Adipose tissue (tissue), 3 donors: ENCODE data around the gene GLRA1. TPM values are rescaled to one million over a fixed set of nuclear protein-coding genes. Genes with fewer than 3 reads are reported as not detected.
"Not testable (repeated sequence)": the region's sequence is repeated elsewhere in the genome, so short reads cannot be mapped to it uniquely, and the experiment has no call there.

Source experiments
- H3K27ac ChIP-seq: one replicate; pipeline ENCODE4 v1.5.1; 2013; ENCODE audit warnings: low read depth, low read length
- WGBS, 3 donors: extraction: QIAGEN DNeasy Blood & Tissue Kit; methylation state at CpG; one replicate each; pipeline ENCODE4 v1.1.7; 2013; 5-methylcytosine and 5-hydroxymethylcytosine counted together
- polyA plus RNA-seq, 3 donors: library from polyadenylated mRNA; stranded (reverse); fragments of 200-250 nt; gene quantifications; one replicate each; pipeline ENCODE4 v1.2.3, GENCODE V29; 2013
- donor health status: healthy with polysubstance abuse.
- donor health status: Bipolar disorder and iron deficiency.
- donor health status: healthy.

The GLRA1 gene
- polyA plus RNA-seq, 3 donors: 0.13 TPM; not detected in 2

DNA sequence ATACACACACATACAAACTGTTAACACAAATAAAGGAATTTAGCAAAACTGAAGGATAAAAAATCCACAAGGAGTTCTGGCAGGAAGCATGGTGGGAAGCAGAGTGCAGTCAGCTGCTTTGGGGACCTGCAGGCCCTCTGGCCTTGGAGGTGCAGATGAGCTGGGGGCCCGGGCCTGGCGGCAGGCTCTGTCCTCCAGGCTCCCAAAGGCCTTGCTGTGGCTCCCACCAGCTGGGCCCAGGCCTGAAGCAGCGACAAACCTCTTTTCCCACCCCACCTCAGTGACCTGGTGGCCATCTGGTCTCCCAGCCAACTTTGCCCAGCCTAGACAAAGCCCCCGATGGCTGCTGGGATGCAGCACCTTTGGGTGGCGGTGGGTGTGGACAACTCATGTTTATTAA is 67.8 kb downstream of the GLRA1 start:
- no peak overlapping the region for H3K27ac ChIP-seq
- 82 to 92% (median 89%) methylated on average over 5 of the region's 5 CpGs for WGBS, 3 donors

DNA sequence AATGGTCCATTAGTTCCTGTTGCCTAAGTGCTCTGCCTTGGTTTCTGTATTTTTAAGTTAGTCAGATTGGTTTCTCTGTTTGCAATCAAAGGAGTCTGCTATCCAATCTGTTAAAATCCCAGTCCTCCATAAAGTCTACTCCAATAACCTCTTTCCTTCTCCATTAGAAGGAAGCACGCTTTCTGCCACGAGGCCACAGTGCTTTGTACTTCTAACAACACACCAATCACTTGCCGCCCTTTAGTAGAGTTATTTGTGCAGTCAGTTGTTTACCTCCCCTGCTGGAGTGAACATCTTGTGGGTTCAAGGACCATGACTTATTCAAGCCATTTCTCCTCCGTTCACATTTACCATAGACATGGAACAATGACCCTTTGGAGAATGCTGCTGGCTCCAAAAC is 69.0 kb downstream of the GLRA1 start:
- no peak overlapping the region for H3K27ac ChIP-seq
- WGBS, 3 donors: 84 to 89% (median 88%) methylated on average over 4 of the region's 4 CpGs

DNA sequence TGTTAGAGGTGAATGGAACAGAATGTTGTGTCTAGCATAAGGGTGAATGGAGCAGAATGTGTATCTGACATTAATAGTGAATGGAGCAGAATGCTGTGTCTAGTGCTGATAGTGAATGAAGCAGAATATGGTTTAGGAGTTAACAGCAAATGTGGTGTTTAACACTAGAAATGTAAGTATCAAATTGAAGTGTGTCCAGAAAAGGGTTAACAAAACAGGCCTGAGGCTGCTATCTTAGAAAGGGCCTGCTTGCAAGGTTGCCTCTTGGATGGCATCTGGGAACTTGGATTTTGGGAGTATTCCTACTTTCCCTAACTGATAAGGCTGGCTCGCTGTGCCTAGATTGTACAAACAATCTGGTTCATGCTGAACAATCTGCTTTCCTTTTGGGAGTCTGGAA is 76.8 kb downstream of the GLRA1 start:
- 39 to 69% (median 54%) methylated on average over 1 of the region's 1 CpG for WGBS, 3 donors
- no peak overlapping the region for H3K27ac ChIP-seq

DNA sequence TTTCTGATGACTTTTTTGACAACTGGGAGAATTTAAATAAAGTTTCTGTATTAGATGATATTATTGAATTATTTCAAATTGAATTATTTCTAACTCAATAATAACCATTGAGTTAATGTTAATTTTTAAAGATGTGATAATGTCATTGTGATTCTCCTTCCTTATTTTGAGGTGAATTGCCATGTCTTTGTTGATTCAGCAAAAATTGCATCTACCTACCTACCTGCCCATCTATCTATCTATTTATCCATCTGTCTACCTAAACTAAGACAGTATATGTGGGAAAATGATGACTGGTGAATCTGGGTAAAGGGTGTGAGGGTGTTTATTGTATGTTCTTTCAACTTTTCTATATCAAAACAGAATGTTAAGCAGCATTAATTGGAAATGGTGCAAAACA is 77.9 kb downstream of the GLRA1 start:
- no peak overlapping the region for H3K27ac ChIP-seq

DNA sequence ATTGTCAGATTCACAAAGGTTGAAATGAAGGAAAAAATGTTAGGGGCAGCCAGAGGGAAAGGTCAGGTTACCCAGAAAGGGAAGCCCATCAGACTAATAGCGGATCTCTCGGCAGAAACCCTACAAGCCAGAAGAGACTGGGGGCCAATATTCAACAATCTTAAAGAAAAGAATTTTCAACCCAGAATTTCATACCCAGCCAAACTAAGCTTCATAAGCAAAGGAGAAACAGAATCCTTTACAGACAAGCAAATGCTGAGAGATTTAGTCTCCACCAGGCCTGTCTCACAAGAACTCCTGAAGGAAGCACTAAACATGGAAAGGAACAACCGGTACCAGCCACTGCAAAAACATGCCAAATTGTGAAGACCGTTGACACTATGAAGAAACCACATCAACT is 91.8 kb downstream of the GLRA1 start:
- 96 to 99% (median 97%) methylated on average over 4 of the region's 4 CpGs for WGBS, 3 donors
- H3K27ac ChIP-seq: not testable (repeated sequence)

DNA sequence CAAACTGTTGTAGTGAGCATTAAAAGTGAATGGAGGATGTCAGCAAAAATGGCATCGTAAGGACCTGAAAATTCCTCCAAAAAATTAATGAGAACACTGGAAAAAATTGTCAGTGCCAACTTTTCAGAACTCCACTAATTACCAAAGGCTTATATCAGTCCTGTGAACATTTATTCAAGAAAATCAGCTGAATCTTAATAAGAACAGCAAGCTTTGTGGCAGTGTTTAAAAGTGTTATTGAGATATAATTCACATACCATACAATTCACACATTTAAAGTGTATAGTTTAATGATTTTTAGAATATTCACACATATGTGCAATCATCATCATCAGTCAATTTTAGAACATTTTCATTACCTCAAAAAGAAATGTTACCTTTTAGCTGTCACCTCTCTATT is 95.3 kb downstream of the GLRA1 start:
- no peak overlapping the region for H3K27ac ChIP-seq
- 95 to 100% (median 97%) methylated on average over 1 of the region's 1 CpG for WGBS, 3 donors

DNA sequence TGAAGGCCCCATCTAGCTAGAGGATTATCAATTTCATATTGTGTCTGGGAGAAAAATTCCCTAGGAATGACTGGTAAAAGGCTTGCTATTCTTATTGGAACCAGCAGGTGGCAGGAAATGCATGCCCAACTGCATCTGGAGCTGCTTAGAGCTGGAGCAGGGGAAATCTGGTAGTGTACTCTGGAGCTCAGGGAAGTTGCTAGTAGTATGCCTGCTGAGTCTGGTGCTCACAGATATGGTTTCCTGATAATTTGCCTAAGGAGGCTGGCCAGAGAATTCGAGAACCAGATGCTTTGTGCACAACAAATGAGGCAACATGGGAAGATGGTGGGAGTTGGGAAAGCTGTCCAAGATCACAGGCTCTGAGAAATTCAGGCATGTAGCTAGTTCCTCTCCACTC is 99.2 kb downstream of the GLRA1 start:
- H3K27ac ChIP-seq: no peak overlapping the region
- 0 to 22% (median 19%) methylated on average over 1 of the region's 1 CpG for WGBS, 3 donors

DNA sequence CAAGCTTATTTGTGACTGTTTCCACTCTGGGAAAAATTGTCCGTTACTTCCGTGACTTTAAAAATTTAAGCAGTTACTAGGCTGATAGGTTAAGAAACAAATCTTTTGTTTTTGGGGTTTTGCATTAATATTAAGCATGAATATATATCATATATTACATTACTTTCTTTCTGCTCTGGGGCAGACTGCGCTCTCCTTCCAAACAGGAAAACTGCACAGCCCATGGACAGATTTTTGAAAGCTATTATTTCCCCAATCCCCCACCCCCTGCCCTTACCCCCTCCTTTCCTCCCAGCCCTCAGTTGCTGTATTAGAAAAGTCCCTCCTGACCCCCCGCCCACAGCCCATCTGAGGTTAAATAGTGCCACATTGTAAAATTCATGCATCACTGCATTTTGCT is 102.5 kb downstream of the GLRA1 start:
- 92 to 99% (median 97%) methylated on average over 4 of the region's 4 CpGs for WGBS, 3 donors
- H3K27ac ChIP-seq: no peak overlapping the region

DNA sequence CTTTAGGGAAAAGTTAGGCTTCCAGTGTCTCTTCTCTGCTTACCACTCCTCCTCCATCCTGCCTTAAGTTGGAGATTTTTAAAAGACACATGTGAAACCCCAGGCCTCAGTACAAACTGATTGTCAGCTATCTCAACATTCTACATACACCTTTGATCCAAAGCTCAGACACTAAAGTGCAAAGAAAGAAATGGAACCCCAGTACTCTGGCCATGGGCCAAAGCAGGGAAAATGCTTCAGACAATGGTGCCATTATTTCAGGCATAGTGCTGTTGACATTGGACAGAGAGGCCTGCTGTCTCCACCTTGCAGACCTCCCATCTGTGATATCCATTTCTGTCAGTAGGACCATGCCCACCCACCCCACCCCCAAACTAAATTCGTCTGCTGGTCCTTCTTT is 103.7 kb downstream of the GLRA1 start:
- WGBS, 3 donors: 69 to 84% (median 79%) methylated on average over 1 of the region's 1 CpG
- no peak overlapping the region for H3K27ac ChIP-seq

DNA sequence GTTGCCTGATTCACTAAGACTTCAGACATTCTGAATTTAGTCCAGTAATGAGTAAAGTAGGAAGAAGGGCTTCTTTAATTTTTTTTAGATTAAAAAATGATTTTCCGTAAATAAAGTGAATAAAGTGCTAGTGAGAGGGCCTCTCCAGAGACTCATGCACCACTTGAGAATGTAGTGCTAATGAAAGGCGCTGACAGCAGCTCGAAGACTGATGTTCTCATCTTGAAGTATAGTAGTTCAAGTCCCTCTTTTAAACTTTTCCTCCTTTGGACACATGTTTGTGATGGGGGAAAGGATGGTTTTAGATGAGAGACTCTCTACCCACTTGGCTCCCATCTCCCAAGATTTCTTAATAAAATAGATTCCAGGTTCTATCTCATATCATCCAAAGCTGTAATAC is 104.4 kb downstream of the GLRA1 start:
- WGBS, 3 donors: 74 to 92% (median 86%) methylated on average over 3 of the region's 3 CpGs
- no peak overlapping the region for H3K27ac ChIP-seq

DNA sequence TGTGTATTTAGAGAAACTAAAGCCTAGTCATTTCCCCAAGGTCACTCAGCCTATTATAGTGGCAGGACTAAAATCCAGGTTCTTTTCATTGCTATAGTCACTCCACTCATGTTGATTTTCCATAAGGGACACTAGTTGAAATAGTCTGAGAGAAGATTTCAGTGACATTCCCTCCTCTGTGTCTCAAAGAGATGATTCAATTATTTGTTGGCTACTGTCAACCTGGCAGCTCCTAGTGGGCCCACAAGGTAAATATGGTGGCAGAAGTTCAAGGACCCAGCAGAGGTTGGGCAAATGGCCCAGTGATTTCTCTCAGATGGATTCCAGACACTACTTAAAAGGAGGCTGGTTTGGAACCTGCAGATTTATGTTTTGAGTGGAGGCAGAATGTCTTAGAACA is 104.8 kb downstream of the GLRA1 start:
- H3K27ac ChIP-seq: no peak overlapping the region

DNA sequence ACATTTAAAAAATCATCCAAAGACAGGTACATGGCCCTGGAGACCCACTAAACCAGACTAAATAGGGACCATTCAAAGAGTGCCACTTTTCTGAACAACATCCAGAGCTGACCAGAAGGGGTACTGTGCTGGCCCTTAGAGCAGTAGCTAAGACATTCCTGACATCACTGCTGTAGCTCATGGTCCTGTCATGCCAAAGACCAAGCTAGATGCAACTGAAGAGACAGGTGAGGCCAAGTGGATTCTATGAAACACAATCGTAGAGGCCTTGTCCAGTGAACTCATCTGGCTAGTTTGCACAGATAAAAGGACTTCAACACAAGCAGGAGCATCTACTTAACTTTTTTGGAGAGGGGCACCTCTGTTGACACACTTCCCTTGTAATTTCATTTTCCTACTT is 109.6 kb downstream of the GLRA1 start:
- 84 to 89% (median 88%) methylated on average over 1 of the region's 1 CpG for WGBS, 3 donors
- no peak overlapping the region for H3K27ac ChIP-seq

DNA sequence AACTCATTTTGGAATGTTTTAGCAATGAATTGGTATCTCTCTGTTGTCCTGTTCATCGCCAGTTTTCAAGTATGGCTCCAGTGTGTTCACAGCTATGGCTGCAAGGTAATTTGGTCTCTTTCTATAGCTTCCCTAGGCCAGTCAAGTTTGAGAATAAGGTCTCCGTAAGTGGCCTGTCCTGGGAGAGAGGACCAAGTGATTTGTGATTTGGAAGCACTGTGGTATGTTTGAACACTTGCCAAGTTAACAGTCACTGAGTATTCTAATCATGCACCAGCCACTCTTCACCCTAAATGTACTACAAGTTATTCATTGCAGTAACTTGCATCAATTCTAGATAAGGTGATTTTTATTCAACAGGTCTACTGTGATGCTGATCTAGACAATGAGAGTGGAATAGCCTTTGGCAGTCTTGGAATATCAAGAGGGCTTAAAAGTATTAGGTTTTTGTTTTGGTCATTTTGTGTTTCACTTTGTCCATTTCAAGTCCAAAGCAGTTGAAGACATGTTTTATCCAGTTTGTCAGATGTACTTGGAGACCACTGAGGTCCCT is 111.8 kb downstream of the GLRA1 start:
- H3K27ac ChIP-seq: no peak overlapping the region
- 79 to 80% (median 79%) methylated on average over 2 of the region's 2 CpGs for whole genome bisulfite sequencing, 3 donors

DNA sequence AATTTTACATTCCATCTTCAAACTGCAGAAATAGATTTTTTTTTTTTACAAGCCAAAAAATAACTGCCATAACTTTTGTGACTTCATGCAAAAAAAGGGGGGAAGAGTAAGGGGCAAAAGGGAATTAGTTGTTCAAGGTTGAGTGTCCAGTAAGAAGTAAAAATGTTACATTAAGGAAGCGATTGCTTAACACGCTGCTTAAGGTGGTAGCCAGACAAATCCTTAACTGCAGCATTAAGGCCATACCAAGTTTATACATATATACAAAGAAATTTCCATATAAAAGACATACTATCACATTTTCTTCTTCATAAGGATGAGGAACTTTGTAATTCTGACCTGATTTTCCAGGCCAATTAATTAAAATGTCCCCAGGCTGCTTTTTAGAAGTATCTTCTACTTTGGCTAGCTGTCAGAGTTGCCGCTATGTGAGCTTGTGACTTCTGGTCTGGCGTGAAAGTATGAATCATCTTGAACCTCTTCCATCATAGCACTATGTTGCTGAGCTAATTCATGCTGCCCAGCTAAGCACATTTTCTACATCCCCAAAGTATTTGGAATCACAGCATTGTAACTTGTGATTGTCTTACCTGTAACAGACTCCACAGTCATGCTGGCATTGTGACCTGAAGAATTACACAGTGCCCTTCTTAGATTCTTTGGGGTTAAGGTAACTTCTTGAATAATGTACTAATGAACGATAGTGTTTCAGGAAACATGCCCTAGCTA is 112.9 kb downstream of the GLRA1 start:
- H3K27ac ChIP-seq: no peak overlapping the region
- WGBS, 3 donors: 74 to 93% (median 79%) methylated on average over 5 of the region's 5 CpGs

DNA sequence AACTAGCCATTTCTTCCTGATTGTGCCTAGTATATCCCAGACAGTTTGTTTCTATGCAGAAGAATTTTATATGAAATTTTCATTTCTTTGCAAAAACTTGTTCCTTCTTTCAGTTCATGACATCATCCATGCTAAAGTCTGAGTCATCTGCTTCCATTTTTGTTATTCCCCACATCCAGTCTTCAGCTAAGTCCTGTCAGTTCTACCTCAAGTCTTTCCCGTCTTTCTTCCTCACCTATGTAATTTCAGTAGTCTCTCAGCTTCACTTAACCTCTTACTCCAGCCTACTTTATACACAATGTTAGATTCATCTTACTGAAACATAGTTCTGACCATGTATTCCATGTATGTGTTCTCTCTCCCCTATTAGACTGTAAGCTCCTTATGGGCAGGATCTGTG is 113.8 kb downstream of the GLRA1 start:
- 94 to 100% (median 98%) methylated on average over 1 of the region's 1 CpG for WGBS, 3 donors
- peak overlapping the region; percentile 55 for H3K27ac ChIP-seq

DNA sequence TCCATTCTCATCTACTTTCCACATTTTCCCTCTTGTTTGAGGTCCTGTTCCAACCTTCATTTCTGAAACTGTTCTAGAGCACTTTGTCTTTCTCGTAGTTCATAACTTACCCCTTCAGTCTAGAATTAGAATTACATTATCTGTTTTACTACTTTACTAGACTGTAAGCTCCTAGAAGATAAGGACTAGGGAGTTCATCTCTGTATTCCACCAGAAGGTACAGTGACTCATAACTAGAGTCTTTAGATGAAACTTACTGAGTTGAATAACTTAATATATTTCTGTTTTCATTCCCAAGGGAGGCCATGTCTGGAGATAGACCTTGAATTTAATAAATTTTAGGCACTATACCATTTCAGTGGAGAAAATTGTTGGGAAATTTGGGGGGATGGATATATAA is 114.2 kb downstream of the GLRA1 start:
- H3K27ac ChIP-seq: no peak overlapping the region
- 55 to 90% (median 57%) methylated on average over 1 of the region's 1 CpG for WGBS, 3 donors

DNA sequence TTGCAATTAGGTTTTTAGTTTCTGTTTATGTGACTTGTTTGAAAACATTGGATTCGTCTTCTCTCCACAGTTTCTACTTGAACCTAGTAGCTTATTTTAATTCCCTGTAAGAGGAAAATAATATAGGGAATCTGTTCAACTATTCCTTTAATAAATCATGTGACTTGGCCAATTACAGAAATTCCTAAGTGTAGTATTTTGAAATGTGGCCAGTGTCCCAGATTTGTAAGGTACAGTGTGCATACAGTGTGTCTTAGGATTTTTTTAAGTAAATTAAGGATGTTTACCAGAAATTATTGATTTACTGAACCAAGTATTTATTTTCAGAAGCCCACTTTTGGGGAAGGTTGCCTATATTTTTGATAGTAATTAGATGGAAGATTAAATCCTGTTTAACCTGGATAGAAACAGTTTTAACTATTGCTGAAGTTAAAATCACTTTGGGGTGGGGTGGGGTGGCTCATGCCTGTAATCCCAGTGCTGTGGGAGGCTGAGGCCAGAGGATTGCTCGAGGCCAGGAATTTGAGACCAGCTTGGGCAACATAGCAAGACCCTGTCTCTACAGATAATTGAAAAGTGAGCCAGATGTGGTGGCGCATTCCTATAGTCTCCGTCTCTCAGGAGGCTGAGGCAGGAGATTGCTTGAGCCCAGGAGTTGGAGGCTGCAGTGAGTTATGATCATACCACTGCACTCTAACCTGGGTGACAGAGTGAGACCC is 116.0 kb downstream of the GLRA1 start:
- no peak overlapping the region for H3K27ac ChIP-seq
- 86 to 91% (median 89%) methylated on average over 4 of the region's 4 CpGs for WGBS, 3 donors

DNA sequence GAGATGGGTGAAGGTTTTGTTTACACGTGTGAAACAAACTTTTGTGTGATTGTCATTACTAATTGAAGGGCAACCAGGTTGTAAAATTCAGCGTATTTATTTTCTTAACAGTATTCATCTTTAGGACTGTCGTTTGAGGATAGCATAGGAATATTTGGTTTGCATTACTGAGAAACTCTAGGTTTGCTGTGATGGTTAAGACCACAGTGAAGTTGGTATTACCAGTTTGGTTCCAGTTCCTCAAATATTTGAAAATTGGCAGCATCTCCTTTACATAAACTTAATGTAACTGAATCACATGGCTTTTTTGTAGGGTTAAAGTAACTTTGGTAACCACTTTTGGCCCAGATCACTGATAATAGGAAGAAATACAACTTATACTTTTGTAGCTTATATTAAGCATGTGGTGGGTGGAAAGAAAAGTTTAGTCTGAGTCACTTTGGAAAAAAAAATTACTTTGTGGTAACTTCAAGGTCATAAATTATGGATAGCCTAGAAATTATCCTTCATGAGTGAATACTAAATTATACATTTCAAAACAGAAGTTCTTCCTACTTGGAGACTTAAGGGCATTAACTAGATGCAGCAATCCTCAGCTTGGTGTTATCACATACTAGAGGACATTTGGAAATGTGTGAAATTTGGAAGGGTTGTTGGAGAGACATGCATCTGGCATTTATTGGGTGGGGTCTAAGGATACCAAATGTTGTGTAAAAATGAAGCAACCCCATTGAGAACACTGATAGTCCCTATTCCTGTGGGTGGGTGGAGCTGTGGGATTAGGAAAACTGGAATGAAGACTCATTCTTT is 119.0 kb downstream of the GLRA1 start:
- no peak overlapping the region for H3K27ac ChIP-seq
- WGBS, 3 donors: 93 to 97% (median 95%) methylated on average over 3 of the region's 3 CpGs

DNA sequence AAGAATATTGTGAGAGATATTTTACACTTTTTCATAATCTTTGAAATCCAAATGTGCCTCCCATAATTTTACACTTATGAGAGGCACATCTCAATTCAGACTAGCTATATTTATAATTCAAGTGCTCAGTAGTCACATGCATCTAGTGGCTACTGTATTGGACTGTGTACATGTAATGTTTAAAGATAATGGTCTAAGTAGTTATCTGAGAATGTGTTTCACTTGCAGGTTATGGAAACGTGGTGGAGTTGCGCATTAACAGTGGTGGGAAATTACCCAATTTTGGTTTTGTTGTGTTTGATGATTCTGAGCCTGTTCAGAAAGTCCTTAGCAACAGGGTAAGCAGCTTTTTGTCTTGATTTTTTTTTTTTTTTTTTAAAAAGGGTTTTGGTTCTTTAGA is 124.1 kb downstream of the GLRA1 start:
- 44 to 83% (median 77%) methylated on average over 2 of the region's 2 CpGs for WGBS, 3 donors
- H3K27ac ChIP-seq: no peak overlapping the region
